GM18520 (cell line): ENCODE measurements around the gene ANO1.

Experiments
- ATAC-seq: cut with Tn5 transposase; IDR thresholded peaks from one replicate; pipeline ENCODE4 v1.9.1; 2021; ENCODE audit not compliant: unreplicated experiment

The ANO1 gene

GRCh38 chr11:70072861-70073755, 5.0 kb upstream of the ANO1 start:
- no peak for ATAC-seq

GRCh38 chr11:70073871-70074371, 4.2 kb upstream of the ANO1 start:
- no peak for ATAC-seq

DNA sequence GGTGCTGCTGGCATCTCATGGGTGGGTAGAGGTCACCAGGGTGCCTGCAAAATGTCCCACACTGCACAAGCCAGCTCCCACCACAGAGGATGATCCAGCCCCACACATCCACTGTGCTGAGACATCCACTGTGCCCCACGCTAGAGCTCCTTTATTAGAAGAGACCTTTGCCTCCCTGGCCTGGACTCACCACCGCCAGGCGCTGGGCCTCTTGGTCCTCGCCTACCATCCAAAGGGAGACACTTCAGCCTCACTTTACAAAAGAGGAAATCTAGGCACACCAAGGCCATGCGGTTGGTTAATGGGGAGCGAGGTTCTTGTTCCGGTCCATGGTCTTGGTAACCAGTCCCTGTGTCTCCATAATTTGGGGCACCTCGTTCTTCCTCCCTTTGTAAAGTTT, 3.4 kb upstream of the ANO1 start:
- no peak for ATAC-seq

- no peak for ATAC-seq
Observed at GRCh38 chr11:70075836-70076235, 2.3 kb upstream of the ANO1 start.

DNA sequence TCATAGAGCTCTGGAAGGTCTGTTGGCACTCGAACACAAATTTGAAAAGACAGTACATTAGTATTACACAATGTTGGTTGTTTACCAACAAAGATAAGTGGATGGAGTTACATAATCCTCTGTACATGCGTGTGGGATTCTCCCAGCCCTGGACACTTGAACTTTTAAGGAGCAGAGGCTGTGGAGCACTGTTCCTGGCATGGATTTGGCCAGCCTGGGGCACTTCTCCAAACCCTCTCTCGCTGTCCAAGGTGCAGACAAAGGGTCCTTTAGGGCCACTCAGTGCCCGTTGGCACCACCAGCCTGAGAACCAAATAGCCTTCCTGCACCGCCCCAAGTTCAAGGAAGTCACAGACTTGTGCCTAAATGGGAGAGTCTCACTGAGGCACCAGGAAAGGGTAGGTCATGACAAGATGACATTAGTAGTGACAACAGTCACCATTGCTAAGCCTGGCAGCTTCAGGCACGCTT, 1.6 kb upstream of the ANO1 start:
- no peak for ATAC-seq

DNA sequence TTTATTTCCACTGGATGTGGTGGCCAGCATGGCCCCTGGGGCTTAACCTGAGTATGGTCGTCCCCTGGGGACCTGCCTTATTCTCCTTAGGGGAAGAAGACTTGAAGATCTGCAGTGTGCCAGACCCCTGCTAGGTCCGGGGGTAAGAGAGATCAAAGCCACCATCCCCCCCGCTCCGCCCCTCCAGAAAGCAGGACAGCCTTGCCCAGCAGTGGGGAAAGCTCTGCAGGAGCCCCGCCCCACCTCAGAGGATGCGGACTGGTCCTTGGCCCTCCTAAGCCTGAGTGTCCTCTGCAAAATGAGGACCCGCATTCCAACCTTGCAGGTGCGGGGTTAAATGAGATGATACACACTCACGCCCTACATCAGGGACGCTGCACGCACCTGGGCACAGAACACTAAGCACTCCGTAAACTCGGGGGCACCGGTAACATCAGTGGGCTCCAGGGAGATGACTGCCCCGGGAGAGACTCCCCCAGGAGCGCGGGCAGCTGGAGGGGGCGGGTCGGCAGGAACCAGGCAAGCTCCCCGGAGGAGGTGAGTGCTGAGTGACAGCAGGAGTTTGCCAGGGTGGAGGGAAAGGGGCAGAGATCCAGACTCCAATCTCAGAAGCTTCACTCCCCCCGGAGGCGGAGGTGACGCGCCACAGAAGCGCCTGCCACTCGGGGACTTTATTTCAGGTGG, 564 bp upstream of the ANO1 start:
- no peak for ATAC-seq

GRCh38 chr11:70078781-70079616, 882 bp downstream of the ANO1 start:
- ATAC-seq, result no peak

DNA sequence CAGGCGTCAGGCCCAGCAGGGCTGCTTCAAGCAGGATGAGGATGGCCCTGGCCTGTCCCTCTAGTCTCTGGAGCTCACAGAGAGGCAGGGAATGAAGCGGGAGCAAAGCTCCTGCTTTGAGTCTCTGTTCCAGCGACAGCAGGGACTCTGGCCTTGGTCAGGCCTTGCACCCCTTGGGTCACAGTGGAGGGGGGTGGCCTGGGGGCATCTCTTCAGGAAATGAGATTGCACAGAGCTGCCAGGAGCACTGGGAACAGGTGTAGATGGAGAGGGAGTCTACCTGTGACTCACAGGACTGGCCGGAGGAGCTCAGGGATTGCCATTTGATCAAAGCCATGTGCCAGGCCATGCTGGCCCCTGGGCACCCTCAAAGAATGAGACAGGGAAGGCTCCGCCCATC, 1.6 kb downstream of the ANO1 start:
- no peak for ATAC-seq

GRCh38 chr11:70080763-70081162, 2.6 kb downstream of the ANO1 start:
- ATAC-seq, result no peak

DNA sequence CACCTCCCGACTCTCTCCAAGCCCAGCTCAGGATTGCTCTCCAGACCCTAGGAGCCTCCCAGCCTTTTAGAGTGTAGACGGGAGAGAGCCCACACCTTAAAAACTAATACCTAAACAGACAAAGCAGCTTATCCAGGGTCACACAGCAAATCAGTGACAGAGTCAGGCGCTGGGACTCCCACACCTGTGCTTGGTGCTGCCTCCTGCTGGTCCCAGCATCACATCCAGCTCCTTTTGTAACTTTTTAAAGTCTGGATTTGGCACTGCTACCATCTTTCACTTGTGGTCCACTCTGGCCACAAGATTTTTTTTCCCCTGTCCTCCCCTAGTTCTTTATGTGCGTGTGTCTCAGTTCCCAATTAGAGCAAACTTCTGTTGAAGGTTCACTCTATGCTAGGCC, 4.7 kb downstream of the ANO1 start:
- no peak for ATAC-seq

DNA sequence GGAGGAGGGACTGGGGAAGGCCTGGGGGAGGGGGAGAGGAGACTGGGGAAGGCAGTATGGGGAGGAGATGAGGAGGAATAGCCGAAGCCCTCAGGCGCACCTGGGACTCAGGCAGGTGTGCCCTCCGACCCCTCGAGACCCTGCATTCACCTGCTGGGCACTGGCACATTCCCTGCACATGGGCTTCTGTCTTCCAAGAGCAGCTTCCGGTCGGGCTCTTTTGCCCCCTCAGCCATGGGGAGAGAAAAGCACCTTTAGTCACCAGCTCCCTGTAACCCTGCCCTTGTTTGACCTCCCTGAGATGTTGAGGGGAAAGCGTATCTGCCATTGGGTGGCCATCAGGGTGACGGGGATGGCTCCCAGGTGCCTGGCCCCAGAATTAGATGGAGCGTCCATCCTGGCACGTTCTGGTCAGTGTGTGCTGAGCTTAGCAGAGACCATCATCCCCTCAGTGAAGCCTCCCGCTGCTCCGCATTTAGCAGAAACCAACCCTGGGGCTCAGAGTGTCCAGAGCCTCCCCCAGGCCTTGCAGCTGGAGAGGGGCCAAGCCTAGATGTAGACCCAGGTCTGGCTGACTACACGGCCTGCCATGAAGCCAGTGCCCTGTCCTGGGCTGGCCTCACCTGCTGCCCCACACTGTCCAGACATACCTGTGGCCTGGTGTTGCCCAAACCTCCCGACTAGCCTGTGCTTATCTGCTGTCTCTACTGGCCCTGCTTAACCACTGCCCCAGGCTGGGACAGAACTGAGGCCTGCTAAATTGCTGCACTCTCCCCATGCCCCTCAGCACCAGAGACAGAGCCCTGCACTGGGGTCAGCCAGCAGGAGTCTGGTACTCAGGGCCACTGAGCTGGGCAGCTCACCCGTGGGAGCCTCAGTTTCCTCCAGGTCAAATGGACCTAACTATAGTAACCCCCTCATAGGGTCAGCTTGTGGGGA, 6.2 kb downstream of the ANO1 start:
- ATAC-seq, result no peak

DNA sequence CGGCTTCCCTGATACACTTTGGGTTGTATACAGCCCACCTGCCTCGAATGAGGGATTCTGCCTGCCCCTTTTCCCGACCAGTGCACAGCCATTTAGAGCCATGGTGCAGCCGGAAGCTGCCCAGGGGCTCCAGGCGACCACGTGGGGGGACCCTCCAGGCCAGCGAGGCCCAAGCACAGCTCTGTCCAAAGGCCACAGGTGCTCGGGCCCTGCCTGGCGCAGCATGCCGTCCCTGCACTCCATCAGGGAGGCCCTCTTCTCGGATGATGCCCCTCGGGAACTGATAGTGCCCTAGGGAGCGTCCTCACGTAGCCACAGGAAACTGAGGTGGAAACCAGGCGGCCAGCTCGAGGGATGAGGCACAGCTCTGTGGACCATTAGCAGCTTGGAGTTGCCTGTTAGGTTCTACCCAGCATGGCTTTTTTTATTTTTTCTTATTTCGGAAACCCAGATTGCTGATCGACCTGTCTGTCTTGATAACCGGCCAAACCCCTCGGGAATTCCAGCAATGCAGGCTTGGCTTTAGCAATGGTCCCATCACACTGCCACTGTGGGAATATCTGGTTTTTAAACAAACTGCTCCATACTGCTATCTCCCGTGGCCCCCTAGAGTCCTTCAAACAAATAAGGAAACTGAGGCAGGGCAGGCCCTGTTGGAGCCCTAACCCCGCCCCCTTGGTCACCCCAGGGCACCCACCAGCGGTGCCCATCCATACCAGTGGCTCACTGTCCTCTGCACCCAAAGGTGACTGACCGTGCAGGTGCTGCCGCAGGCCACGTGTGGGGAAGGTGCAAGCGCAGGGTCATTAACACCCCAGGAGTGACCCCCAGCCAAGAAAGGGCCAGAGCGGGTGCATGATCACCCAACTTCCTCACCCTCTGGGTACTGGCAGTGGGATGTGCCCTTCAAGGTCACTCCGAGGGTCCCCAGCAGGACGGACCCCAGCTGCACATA, 8.0 kb downstream of the ANO1 start:
- ATAC-seq, result no peak

DNA sequence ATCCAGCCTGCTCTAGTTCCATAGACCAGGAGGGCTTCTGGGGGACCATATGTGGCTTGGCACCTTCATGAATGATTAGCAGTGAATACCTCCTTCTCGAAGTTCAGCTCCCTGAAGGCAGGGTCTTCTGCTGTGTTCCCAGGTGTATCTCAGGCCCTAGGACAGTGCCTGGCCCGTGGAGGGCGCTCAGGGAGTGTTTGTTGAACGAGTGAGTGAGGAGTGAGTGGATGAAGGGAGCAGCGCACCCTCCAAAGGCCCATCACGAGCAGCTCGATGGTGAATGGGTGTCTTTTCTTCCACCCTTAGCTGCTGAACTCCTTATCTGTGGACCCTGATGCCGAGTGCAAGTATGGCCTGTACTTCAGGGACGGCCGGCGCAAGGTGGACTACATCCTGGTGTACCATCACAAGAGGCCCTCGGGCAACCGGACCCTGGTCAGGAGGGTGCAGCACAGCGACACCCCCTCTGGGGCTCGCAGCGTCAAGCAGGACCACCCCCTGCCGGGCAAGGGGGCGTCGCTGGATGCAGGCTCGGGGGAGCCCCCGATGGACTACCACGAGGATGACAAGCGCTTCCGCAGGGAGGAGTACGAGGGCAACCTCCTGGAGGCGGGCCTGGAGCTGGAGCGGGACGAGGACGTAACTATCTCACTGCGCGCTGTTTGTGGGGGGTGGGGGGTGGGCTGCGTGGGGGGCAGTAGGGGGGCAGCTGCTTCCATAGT, 9.5 kb downstream of the ANO1 start:
- ATAC-seq, result no peak

DNA sequence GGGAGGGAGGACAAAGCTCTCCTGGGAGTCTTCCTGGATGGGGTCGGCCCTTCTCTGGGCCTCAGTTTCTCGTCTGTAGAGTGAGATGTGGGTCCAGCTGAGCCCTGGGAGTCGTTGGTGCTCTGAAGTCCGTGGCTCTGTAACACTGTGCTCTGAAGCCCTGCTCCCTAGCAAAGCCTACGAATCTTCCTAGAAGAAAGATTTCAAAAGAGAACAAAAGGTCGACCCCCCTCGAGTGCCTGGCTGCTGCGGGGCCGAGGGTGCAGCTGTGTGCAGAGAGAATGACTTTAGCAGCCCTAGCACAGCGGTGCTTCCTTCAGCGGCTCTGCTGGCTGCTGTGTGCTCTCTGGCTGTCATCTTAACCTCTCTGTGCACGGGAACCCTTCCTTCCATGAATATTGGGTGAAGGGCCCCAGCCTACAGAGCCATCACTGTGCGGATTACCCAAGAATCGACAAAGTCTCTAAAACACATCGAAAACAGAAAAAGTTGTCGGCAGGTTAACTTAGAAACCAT, 10.7 kb downstream of the ANO1 start:
- ATAC-seq, result no peak

GRCh38 chr11:70089631-70090030, 11.5 kb downstream of the ANO1 start:
- ATAC-seq, result no peak

GRCh38 chr11:70090961-70091381, 12.9 kb downstream of the ANO1 start:
- no peak for ATAC-seq

DNA sequence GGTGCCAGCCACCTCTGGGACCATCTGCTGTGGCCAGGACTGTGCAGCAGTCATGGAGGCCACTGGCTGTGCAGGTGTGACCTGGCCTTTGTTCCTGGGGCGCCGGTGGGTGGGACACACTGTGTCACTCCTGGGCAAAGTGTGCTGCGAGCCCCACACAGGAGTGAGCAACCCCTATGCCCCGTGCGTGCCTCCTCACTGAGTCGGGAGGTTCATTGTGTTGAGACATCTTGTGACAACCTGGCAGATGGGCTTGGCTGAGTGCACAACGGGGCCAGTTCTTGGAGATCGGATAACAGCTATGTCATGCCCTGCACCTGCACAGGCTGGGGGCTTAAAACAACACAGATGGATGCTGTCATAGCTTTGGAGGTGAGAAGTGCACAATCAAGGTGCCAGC, 13.5 kb downstream of the ANO1 start:
- no peak for ATAC-seq
